ENCODE data around the gene SELP. TPM values are rescaled to one million over a fixed set of nuclear protein-coding genes. Genes with fewer than 3 reads are reported as not detected.

SELP gene
- polyA plus RNA-seq, 3 donors from 2014 or later: 0.66 to 1.4 TPM; not detected in 1

- H3K4me3 Mint-ChIP-seq: no peak overlapping the region
- no peaks in the 10 kb centered on the region for H3K9me3 Mint-ChIP-seq
- H3K4me1 Mint-ChIP-seq: peaks cover 19 to 30% of the 10 kb centered on the region in 2 donors
Measured at GRCh38 chr1:169648187-169648586, 18.3 kb upstream of the SELP start.

GRCh38 chr1:169647512-169647911 lies 17.6 kb upstream of the SELP start:
- DNase-seq: no peak
- Mint-ChIP-seq H3K36me3 (peaks cover 0 to 4% (median 0%) of the 10 kb centered on the region in 3 donors), H3K9me3 (no peaks in the 10 kb centered on the region), H3K4me1 (peaks cover 23 to 33% of the 10 kb centered on the region in 2 donors), H3K27me3 (ENCODE audit: low read depth in 3 of 3) (peaks cover 0 to 5% (median 4%) of the 10 kb centered on the region in 3 donors), H3K27ac (no peak overlapping the region), H3K4me3 (no peak overlapping the region)

More at GRCh38 chr1:169648187-169648586, 18.3 kb upstream of the SELP start:
- Mint-ChIP-seq H3K27ac (peak overlapping the region in 1 of 6 donors; percentile 26), H3K36me3 (peaks cover 0 to 4% (median 0%) of the 10 kb centered on the region in 3 donors), H3K27me3 (ENCODE audit: low read depth in 3 of 3) (peaks cover 0 to 5% (median 4%) of the 10 kb centered on the region in 3 donors)
- DNase-seq: no peak

GRCh38 chr1:169644297-169644696 lies 14.4 kb upstream of the SELP start:
- H3K27ac Mint-ChIP-seq: no peak overlapping the region
- peaks cover 0 to 4% (median 0%) of the 10 kb centered on the region in 3 donors for H3K36me3 Mint-ChIP-seq
- H3K9me3 Mint-ChIP-seq: no peaks in the 10 kb centered on the region
- H3K4me1 Mint-ChIP-seq: peaks cover 26 to 43% of the 10 kb centered on the region in 2 donors
- DNase-seq: no peak
- H3K4me3 Mint-ChIP-seq: no peak overlapping the region
- H3K27me3 Mint-ChIP-seq (ENCODE audit: low read depth in 3 of 3): peaks cover 0 to 4% (median 0%) of the 10 kb centered on the region in 3 donors

GRCh38 chr1:169634877-169635276 lies 5.0 kb upstream of the SELP start:
- H3K4me1 Mint-ChIP-seq: peaks cover 2 to 10% of the 10 kb centered on the region in 2 donors
- H3K36me3 Mint-ChIP-seq: peaks cover 12 to 20% (median 13%) of the 10 kb centered on the region in 3 donors

GRCh38 chr1:169634145-169634544 lies 4.2 kb upstream of the SELP start:
- peaks cover 3 to 5% of the 10 kb centered on the region in 2 donors for H3K4me1 Mint-ChIP-seq
- no peak for DNase-seq
- peak overlapping the region in 2 of 6 donors; percentile 22 to 56 for H3K27ac Mint-ChIP-seq
- H3K36me3 Mint-ChIP-seq: peaks cover 12 to 20% (median 13%) of the 10 kb centered on the region in 3 donors
- no peak overlapping the region for H3K4me3 Mint-ChIP-seq
- peaks cover 0 to 4% (median 0%) of the 10 kb centered on the region in 3 donors for H3K27me3 Mint-ChIP-seq (ENCODE audit: low read depth in 3 of 3)
- peaks cover 18 to 25% (median 21%) of the 10 kb centered on the region in 6 donors for H3K9me3 Mint-ChIP-seq

More at GRCh38 chr1:169634877-169635276, 5.0 kb upstream of the SELP start:
- Mint-ChIP-seq H3K9me3 (peaks cover 18 to 25% (median 21%) of the 10 kb centered on the region in 6 donors), H3K27me3 (ENCODE audit: low read depth in 3 of 3) (peaks cover 0 to 4% (median 0%) of the 10 kb centered on the region in 3 donors), H3K4me3 (no peak overlapping the region), H3K27ac (no peak overlapping the region)
- DNase-seq: no peak

- H3K27ac Mint-ChIP-seq: no peak overlapping the region
Measured at GRCh38 chr1:169631249-169631648, 1.3 kb upstream of the SELP start.

GRCh38 chr1:169624912-169625311 lies 5.0 kb downstream of the SELP start:
- no peak overlapping the region for H3K27ac Mint-ChIP-seq
- H3K4me1 Mint-ChIP-seq: peaks cover 10 to 28% of the 10 kb centered on the region in 2 donors
- H3K27me3 Mint-ChIP-seq (ENCODE audit: low read depth in 3 of 3): peaks cover 0 to 4% (median 3%) of the 10 kb centered on the region in 3 donors
- no peak overlapping the region for H3K4me3 Mint-ChIP-seq
- DNase-seq: no peak
- H3K36me3 Mint-ChIP-seq: peaks cover 0 to 6% (median 3%) of the 10 kb centered on the region in 3 donors
- peaks cover 0 to 2% (median 0%) of the 10 kb centered on the region in 6 donors for H3K9me3 Mint-ChIP-seq

More at GRCh38 chr1:169631249-169631648, 1.3 kb upstream of the SELP start:
- H3K4me1 Mint-ChIP-seq: peaks cover 8 to 19% of the 10 kb centered on the region in 2 donors
- H3K9me3 Mint-ChIP-seq: peaks cover 16 to 25% (median 21%) of the 10 kb centered on the region in 6 donors
- peaks cover 0 to 4% (median 3%) of the 10 kb centered on the region in 3 donors for H3K27me3 Mint-ChIP-seq (ENCODE audit: low read depth in 3 of 3)
- H3K36me3 Mint-ChIP-seq: peaks cover 7 to 20% (median 13%) of the 10 kb centered on the region in 3 donors
- H3K4me3 Mint-ChIP-seq: no peak overlapping the region
- DNase-seq: no peak

GRCh38 chr1:169624122-169624521 lies 5.8 kb downstream of the SELP start:
- no peak for DNase-seq
- Mint-ChIP-seq H3K9me3 (peaks cover 0 to 2% (median 0%) of the 10 kb centered on the region in 6 donors), H3K4me1 (peaks cover 8 to 25% of the 10 kb centered on the region in 2 donors), H3K4me3 (no peak overlapping the region), H3K27ac (no peak overlapping the region), H3K27me3 (ENCODE audit: low read depth in 3 of 3) (peaks cover 0 to 4% (median 3%) of the 10 kb centered on the region in 3 donors), H3K36me3 (peaks cover 0 to 9% (median 3%) of the 10 kb centered on the region in 3 donors)

- Mint-ChIP-seq H3K4me3 (no peak overlapping the region), H3K36me3 (peaks cover 0 to 12% (median 3%) of the 10 kb centered on the region in 3 donors), H3K4me1 (peaks cover 8 to 22% of the 10 kb centered on the region in 2 donors), H3K27me3 (ENCODE audit: low read depth in 3 of 3) (peaks cover 0 to 4% (median 3%) of the 10 kb centered on the region in 3 donors), H3K9me3 (peaks cover 0 to 2% (median 0%) of the 10 kb centered on the region in 6 donors), H3K27ac (no peak overlapping the region)
- DNase-seq: no peak
Measured at GRCh38 chr1:169623132-169623926, 6.6 kb downstream of the SELP start.

- Mint-ChIP-seq H3K36me3 (peaks cover 0 to 9% (median 0%) of the 10 kb centered on the region in 3 donors), H3K27ac (no peak overlapping the region), H3K9me3 (peaks cover 0 to 2% (median 0%) of the 10 kb centered on the region in 6 donors), H3K27me3 (ENCODE audit: low read depth in 3 of 3) (peaks cover 0 to 4% (median 0%) of the 10 kb centered on the region in 3 donors), H3K4me1 (peaks cover 4 to 6% of the 10 kb centered on the region in 2 donors), H3K4me3 (no peak overlapping the region)
- no peak for DNase-seq
Measured at GRCh38 chr1:169620565-169620964, 9.4 kb downstream of the SELP start.

- Mint-ChIP-seq H3K9me3 (no peaks in the 10 kb centered on the region), H3K27ac (no peak overlapping the region), H3K4me3 (no peak overlapping the region), H3K36me3 (peaks cover 0 to 9% (median 0%) of the 10 kb centered on the region in 3 donors), H3K4me1 (peaks cover 0 to 11% of the 10 kb centered on the region in 2 donors), H3K27me3 (ENCODE audit: low read depth in 3 of 3) (peaks cover 0 to 2% (median 1%) of the 10 kb centered on the region in 3 donors)
- no peak for DNase-seq
Measured at GRCh38 chr1:169618367-169618766, 11.6 kb downstream of the SELP start.

GRCh38 chr1:169615803-169616202 lies 14.1 kb downstream of the SELP start:
- no peak overlapping the region for H3K4me3 Mint-ChIP-seq
- no peak overlapping the region for H3K27ac Mint-ChIP-seq
- peaks cover 0 to 11% of the 10 kb centered on the region in 2 donors for H3K4me1 Mint-ChIP-seq
- DNase-seq: no peak
- no peaks in the 10 kb centered on the region for H3K9me3 Mint-ChIP-seq
- peaks cover 0 to 8% (median 0%) of the 10 kb centered on the region in 3 donors for H3K36me3 Mint-ChIP-seq
- H3K27me3 Mint-ChIP-seq (ENCODE audit: low read depth in 3 of 3): peaks cover 0 to 3% (median 2%) of the 10 kb centered on the region in 3 donors

GRCh38 chr1:169610858-169611257 lies 19.1 kb downstream of the SELP start:
- DNase-seq: no peak
- Mint-ChIP-seq H3K27ac (no peak overlapping the region), H3K4me1 (peaks cover 5 to 19% of the 10 kb centered on the region in 2 donors), H3K36me3 (no peaks in the 10 kb centered on the region), H3K27me3 (ENCODE audit: low read depth in 3 of 3) (peaks cover 0 to 3% (median 1%) of the 10 kb centered on the region in 3 donors), H3K9me3 (no peaks in the 10 kb centered on the region), H3K4me3 (no peak overlapping the region)

- no peak for DNase-seq
- H3K9me3 Mint-ChIP-seq: no peaks in the 10 kb centered on the region
- no peak overlapping the region for H3K27ac Mint-ChIP-seq
- H3K36me3 Mint-ChIP-seq: no peaks in the 10 kb centered on the region
- peaks cover 0 to 3% (median 1%) of the 10 kb centered on the region in 3 donors for H3K27me3 Mint-ChIP-seq (ENCODE audit: low read depth in 3 of 3)
- no peak overlapping the region for H3K4me3 Mint-ChIP-seq
- H3K4me1 Mint-ChIP-seq: peaks cover 12 to 23% of the 10 kb centered on the region in 2 donors
Measured at GRCh38 chr1:169610108-169610507, 19.8 kb downstream of the SELP start.
